ENCODE results near the gene MYH7B. TPM values are rescaled to one million over a fixed set of nuclear protein-coding genes. Genes with fewer than 3 reads are reported as not detected.

Gene MYH7B
- total RNA-seq, 2 experiments from 2014 or later: 0.50 to 0.61 TPM

- ChIA-PET POLR2A (no interaction called here), CTCF (no interaction called here)
- no peak for DNase-seq
- Mint-ChIP-seq H3K27me3 (peaks cover 17% of the 10 kb centered on the region), H3K27ac (no peak overlapping the region), H3K4me3 (no peak overlapping the region), H3K4me1 (ENCODE audit: low read depth) (no peaks in the 10 kb centered on the region), H3K36me3 (no peaks in the 10 kb centered on the region), H3K9me3 (no peaks in the 10 kb centered on the region)
- intact Hi-C loops (cut with micrococcal nuclease): no loop called here
Measured at GRCh38 chr20:34980543-34981233, 25.0 kb downstream of the MYH7B start.

GRCh38 chr20:34982270-34983088 lies 26.8 kb downstream of the MYH7B start:
- Mint-ChIP-seq H3K27ac (no peak overlapping the region), H3K27me3 (peaks cover 17% of the 10 kb centered on the region), H3K9me3 (no peaks in the 10 kb centered on the region), H3K4me3 (no peak overlapping the region), H3K36me3 (no peaks in the 10 kb centered on the region), H3K4me1 (ENCODE audit: low read depth) (no peaks in the 10 kb centered on the region)
- intact Hi-C loops (cut with micrococcal nuclease): no loop called here
- no peak for DNase-seq
- CTCF ChIA-PET: interaction anchor here (0.6 kb wide), 1 partner anchor 94 kb away, joined by 4 read pairs; no protein-coding TSS in a partner anchor
- POLR2A ChIA-PET: no interaction called here

GRCh38 chr20:34983089-34983820 lies 27.6 kb downstream of the MYH7B start:
- ChIA-PET POLR2A (no interaction called here), CTCF (no interaction called here)
- H3K27ac Mint-ChIP-seq: no peak overlapping the region
- H3K27me3 Mint-ChIP-seq: peaks cover 17% of the 10 kb centered on the region
- no peaks in the 10 kb centered on the region for H3K9me3 Mint-ChIP-seq
- no peaks in the 10 kb centered on the region for H3K4me1 Mint-ChIP-seq (ENCODE audit: low read depth)
- H3K36me3 Mint-ChIP-seq: no peaks in the 10 kb centered on the region
- intact Hi-C loops (cut with micrococcal nuclease): no loop called here
- DNase-seq: no peak
- no peak overlapping the region for H3K4me3 Mint-ChIP-seq

- Mint-ChIP-seq H3K4me1 (ENCODE audit: low read depth) (no peaks in the 10 kb centered on the region), H3K36me3 (no peaks in the 10 kb centered on the region), H3K9me3 (no peaks in the 10 kb centered on the region), H3K4me3 (no peak overlapping the region), H3K27me3 (peaks cover 17% of the 10 kb centered on the region), H3K27ac (no peak overlapping the region)
- no peak for DNase-seq
- intact Hi-C loops (cut with micrococcal nuclease): no loop called here
- ChIA-PET POLR2A (no interaction called here), CTCF (no interaction called here)
Measured at GRCh38 chr20:34983995-34984735, 28.5 kb downstream of the MYH7B start.

GRCh38 chr20:34984756-34985261 lies 29.1 kb downstream of the MYH7B start:
- no peaks in the 10 kb centered on the region for H3K9me3 Mint-ChIP-seq
- POLR2A ChIA-PET: no interaction called here
- no peak overlapping the region for H3K27ac Mint-ChIP-seq

GRCh38 chr20:34985461-34986310 lies 30.0 kb downstream of the MYH7B start:
- no peaks in the 10 kb centered on the region for H3K36me3 Mint-ChIP-seq
- peaks cover 17% of the 10 kb centered on the region for H3K27me3 Mint-ChIP-seq
- no peaks in the 10 kb centered on the region for H3K9me3 Mint-ChIP-seq
- no peak overlapping the region for H3K27ac Mint-ChIP-seq
- intact Hi-C loops (cut with micrococcal nuclease): no loop called here
- ChIA-PET CTCF (interaction anchor here (0.6 kb wide), 1 partner anchor 26 kb away, joined by 3 read pairs; no protein-coding TSS in a partner anchor), POLR2A (interaction anchor here (1.5 kb wide), 1 partner anchor 17 kb away, joined by 4 read pairs; no protein-coding TSS in a partner anchor)
- no peak overlapping the region for H3K4me3 Mint-ChIP-seq
- no peak for DNase-seq
- no peaks in the 10 kb centered on the region for H3K4me1 Mint-ChIP-seq (ENCODE audit: low read depth)

More at GRCh38 chr20:34984756-34985261, 29.1 kb downstream of the MYH7B start:
- Mint-ChIP-seq H3K36me3 (no peaks in the 10 kb centered on the region), H3K4me1 (ENCODE audit: low read depth) (no peaks in the 10 kb centered on the region), H3K4me3 (no peak overlapping the region), H3K27me3 (peaks cover 17% of the 10 kb centered on the region)
- CTCF ChIA-PET: interaction anchor here (0.6 kb wide), 1 partner anchor 25 kb away, joined by 3 read pairs; no protein-coding TSS in a partner anchor
- DNase-seq: no peak
- intact Hi-C loops (cut with micrococcal nuclease): no loop called here

- Mint-ChIP-seq H3K27me3 (peaks cover 17% of the 10 kb centered on the region), H3K4me1 (ENCODE audit: low read depth) (no peaks in the 10 kb centered on the region), H3K9me3 (no peaks in the 10 kb centered on the region), H3K4me3 (no peak overlapping the region), H3K36me3 (no peaks in the 10 kb centered on the region), H3K27ac (no peak overlapping the region)
- DNase-seq: no peak
- POLR2A ChIA-PET: interaction anchor here (1.5 kb wide), 1 partner anchor 17 kb away, joined by 4 read pairs; no protein-coding TSS in a partner anchor
- CTCF ChIA-PET: no interaction called here
- intact Hi-C loops (cut with micrococcal nuclease): no loop called here
Measured at GRCh38 chr20:34986311-34987287, 30.9 kb downstream of the MYH7B start.

GRCh38 chr20:34987288-34988190 lies 31.9 kb downstream of the MYH7B start:
- intact Hi-C loops (cut with micrococcal nuclease): no loop called here
- POLR2A ChIA-PET: interaction anchor here (1.5 kb wide), 1 partner anchor 16 kb away, joined by 4 read pairs; no protein-coding TSS in a partner anchor
- Mint-ChIP-seq H3K36me3 (no peaks in the 10 kb centered on the region), H3K27me3 (peaks cover 12% of the 10 kb centered on the region), H3K4me3 (no peak overlapping the region), H3K9me3 (no peaks in the 10 kb centered on the region), H3K27ac (no peak overlapping the region), H3K4me1 (ENCODE audit: low read depth) (no peaks in the 10 kb centered on the region)
- CTCF ChIA-PET: interaction anchor here (0.6 kb wide), 1 partner anchor 218 kb away, joined by 3 read pairs; no protein-coding TSS in a partner anchor
- DNase-seq: no peak

GRCh38 chr20:34988191-34988540 lies 32.5 kb downstream of the MYH7B start:
- intact Hi-C loops (cut with micrococcal nuclease): no loop called here
- no peak for DNase-seq
- H3K9me3 Mint-ChIP-seq: no peaks in the 10 kb centered on the region
- H3K27me3 Mint-ChIP-seq: peaks cover 8% of the 10 kb centered on the region
- CTCF ChIA-PET: no interaction called here
- no peak overlapping the region for H3K4me3 Mint-ChIP-seq
- H3K4me1 Mint-ChIP-seq (ENCODE audit: low read depth): no peaks in the 10 kb centered on the region
- H3K27ac Mint-ChIP-seq: no peak overlapping the region
- POLR2A ChIA-PET: no interaction called here
- no peaks in the 10 kb centered on the region for H3K36me3 Mint-ChIP-seq

All from activated CD4-positive, alpha-beta memory T cell treated with anti-CD3 and anti-CD28 coated beads for 36 hours (primary cell).